A673 (cell line): Measurements from ENCODE around the gene CRY2. TPM values are rescaled to one million over a fixed set of nuclear protein-coding genes. Genes with fewer than 3 reads are reported as not detected.

ENCODE experiments used
- BruUV-seq: library from RNA; stranded (reverse); fragments of 400-500 nt; replicated peaks from 2 replicates; lab custom pipeline; 2021; lab: Mats Ljungman, UMichigan
- CTCF ChIA-PET: fragments of 300-600 bp; sonication (Branson Sonifier 250); formaldehyde crosslinking; loops from one replicate; lab custom pipeline; 2022; ENCODE audit warnings: antibody characterized with exemption; lab: Charles Lee
- POLR2A ChIA-PET: fragments of 300-600 bp; sonication (Branson Sonifier 250); formaldehyde crosslinking; loops from one replicate; lab custom pipeline; 2022; ENCODE audit warnings: antibody characterized with exemption; ENCODE audit not compliant: low non-redundant PET; lab: Charles Lee
- DNase-seq: peaks from one replicate; pipeline ENCODE4 v3.0.0-alpha.2; 2015; ENCODE audit warnings: low spot score
- H3K27ac ChIP-seq: fragments of 200-600 bp; sonication (generic); 2 replicates; pipeline ENCODE4 v1.5.1; 2016; ENCODE audit warnings: mixed run types, low read depth, mild to moderate bottlenecking, mixed read lengths, antibody characterized with exemption, low read length; ENCODE audit not compliant: poor library complexity, severe bottlenecking
- H3K27me3 ChIP-seq: fragments of 200-600 bp; sonication (generic); replicated peaks from 2 replicates; pipeline ENCODE4 v1.6.1; 2017; ENCODE audit warnings: mixed run types, low read depth, mild to moderate bottlenecking, mixed read lengths, antibody characterized with exemption, low read length; ENCODE audit not compliant: insufficient read depth, poor library complexity
- H3K36me3 ChIP-seq: fragments of 200-600 bp; sonication (generic); 2 replicates; pipeline ENCODE4 v1.6.1; 2016; ENCODE audit warnings: mixed run types, mild to moderate bottlenecking, mixed read lengths, antibody characterized with exemption, low read length; ENCODE audit not compliant: insufficient read depth, poor library complexity, severe bottlenecking
- H3K4me1 ChIP-seq: fragments of 200-600 bp; sonication (generic); 2 replicates; pipeline ENCODE4 v1.6.1; 2017; ENCODE audit warnings: mixed run types, mild to moderate bottlenecking, mixed read lengths, antibody characterized with exemption, low read length; ENCODE audit not compliant: insufficient read depth, poor library complexity, severe bottlenecking
- H3K4me3 ChIP-seq: fragments of 200-600 bp; sonication (generic); 2 replicates; pipeline ENCODE4 v1.5.1; 2016; ENCODE audit warnings: low read depth, mixed run types, mild to moderate bottlenecking, mixed read lengths, low read length; ENCODE audit not compliant: poor library complexity, severe bottlenecking
- H3K9me3 ChIP-seq: fragments of 200-600 bp; sonication (generic); 2 replicates; pipeline ENCODE4 v1.6.1; 2016; ENCODE audit warnings: mixed run types, low read depth, mild to moderate bottlenecking, mixed read lengths, antibody characterized with exemption, low read length; ENCODE audit not compliant: poor library complexity, severe bottlenecking
- EZH2 ChIP-seq: fragments of 200-600 bp; sonication (generic); IDR thresholded peaks from 2 replicates; pipeline ENCODE4 v1.6.1; 2017; ENCODE audit warnings: borderline replicate concordance, low read depth, mild to moderate bottlenecking, mixed read lengths, antibody characterized with exemption, low read length; ENCODE audit not compliant: poor library complexity, severe bottlenecking
- intact Hi-C: fragments of 100-400 bp; cut with micrococcal nuclease; formaldehyde crosslinking; loops from one replicate; pipeline ENCODE4 v1.10.0; 2022; ENCODE audit not compliant: unreplicated experiment
- total RNA-seq: library from RNA; stranded (reverse); gene quantifications from 2 replicates; pipeline ENCODE4 v1.2.3, GENCODE V29; 2021
- TF ChIP-seq, protein P1 (sequence below): fragments of 300-800, 200-600 bp; sonication (generic); conservative IDR thresholded peaks from 2 replicates; pipeline ENCODE4 v1.5.1; 2017; ENCODE audit warnings: low read depth, mild to moderate bottlenecking, antibody characterized with exemption, low read length, moderate library complexity, mixed read lengths

CRY2 gene
- total RNA-seq, 1 experiment from 2014 or later, result 46.4 TPM

DNA sequence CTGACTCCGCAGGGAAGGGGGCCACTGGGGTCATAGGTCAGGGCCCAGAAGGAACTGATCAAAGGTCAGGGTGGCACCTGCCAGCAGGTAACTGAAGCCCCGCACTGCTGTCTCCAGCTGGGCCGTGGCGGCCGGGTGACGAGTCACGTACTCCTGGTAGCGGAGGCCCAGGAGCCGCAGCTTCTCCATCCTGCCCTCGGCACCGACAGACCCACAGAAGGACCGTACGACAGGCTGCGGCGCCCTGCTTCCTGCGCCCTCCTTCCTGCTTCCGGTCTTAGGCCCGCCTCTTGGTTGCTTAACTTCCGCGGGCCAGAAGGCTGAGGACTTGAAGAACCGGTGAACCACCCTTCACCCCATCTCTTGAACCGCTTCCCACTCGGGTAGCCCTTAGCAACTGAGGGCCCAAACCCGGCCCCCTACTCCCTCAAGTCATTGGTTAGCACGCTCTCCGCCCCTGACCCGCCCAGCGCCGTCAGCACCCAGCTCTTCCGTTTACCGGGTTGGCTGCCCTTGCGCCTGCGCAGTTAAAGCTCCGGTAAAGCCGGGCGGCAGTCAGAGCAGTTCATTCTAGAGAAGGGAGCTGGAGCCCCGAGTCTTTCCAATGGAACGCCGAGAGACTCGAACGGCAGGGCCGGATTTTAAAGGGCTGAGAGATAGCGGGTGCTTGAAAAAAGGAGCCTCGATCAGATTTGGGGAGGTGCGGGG, 70.5 kb downstream of the CRY2 start, which contains the start of gene PEX16:
PEX16 (minus strand) TSS at position 255 of the 708 bp plus-strand sequence; CDS start at position 189, 66 bp downstream.
- Histone ChIP-seq H3K4me3 (peak within 1 kb of the TSS; percentile 71), H3K4me1 (peaks cover 9% of the 10 kb centered on the region), H3K9me3 (no peaks in the 10 kb centered on the region), H3K36me3 (peaks cover 20% of the 10 kb centered on the region), H3K27me3 (no peaks in the 10 kb centered on the region), H3K27ac (peak within 1 kb of the TSS; percentile 87)
- no peak for TF ChIP-seq EZH2
- ChIA-PET CTCF (interaction anchor here (1.0 to 1.1 kb wide), 2 partner anchors 45 to 89 kb away, joined by 4 to 5 read pairs; no protein-coding TSS in a partner anchor), POLR2A (interaction anchor here (0.6 to 0.8 kb wide), 3 partner anchors 325 to 1836 kb away, joined by 3 read pairs; no protein-coding TSS in a partner anchor)
- BruUV-seq, result no TSS peak
- peak; percentile 100 for DNase-seq
- intact Hi-C loops, result loop anchor here (2.0 to 5.0 kb wide), 4 partner anchors 37 to 205 kb away; partner anchors contain the start of genes CRY2 and PHF21A

DNA sequence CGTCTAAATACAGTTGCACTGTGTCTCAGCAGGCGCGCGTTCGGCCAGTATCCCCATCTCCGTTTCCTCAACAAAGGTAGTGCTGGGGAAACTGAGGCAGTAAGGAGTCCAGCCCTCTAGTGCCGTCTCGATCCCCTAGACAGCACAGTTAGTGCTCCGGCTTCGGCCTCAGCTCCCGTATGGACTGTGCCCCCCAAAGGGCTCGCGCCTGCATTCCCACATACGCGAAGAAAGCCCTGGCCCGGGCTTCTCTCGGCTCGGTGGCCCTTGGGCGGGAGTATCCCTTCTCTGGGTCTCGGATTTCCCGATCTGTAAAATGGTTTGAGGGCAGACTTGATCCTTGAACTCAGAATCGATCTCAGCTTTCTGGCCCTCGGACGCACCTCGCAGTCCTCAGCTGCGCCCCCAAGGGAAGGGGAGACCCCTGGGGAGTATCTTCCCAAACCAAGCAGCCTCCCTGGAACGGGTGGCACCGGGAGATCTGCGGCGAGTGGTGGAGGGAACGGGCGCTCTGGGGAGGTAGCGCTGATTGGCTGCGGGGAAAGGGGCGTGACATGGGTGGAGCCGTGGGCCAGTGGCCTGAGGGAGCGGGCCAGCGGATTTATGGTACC, 71.2 kb downstream of the CRY2 start:
- H3K4me1 ChIP-seq, result peaks cover 15% of the 10 kb centered on the region
- CTCF ChIA-PET, result interaction anchor here (0.6 to 1.1 kb wide), 3 partner anchors 46 to 382 kb away, joined by 4 to 5 read pairs (median 4); no protein-coding TSS in a partner anchor
- H3K27me3 ChIP-seq, result no peaks in the 10 kb centered on the region
- H3K4me3 ChIP-seq, result peak overlapping the region; percentile 71
- DNase-seq, result peak; percentile 95
- TF ChIP-seq EZH2, result no peak
- TF ChIP-seq, protein P1, sequence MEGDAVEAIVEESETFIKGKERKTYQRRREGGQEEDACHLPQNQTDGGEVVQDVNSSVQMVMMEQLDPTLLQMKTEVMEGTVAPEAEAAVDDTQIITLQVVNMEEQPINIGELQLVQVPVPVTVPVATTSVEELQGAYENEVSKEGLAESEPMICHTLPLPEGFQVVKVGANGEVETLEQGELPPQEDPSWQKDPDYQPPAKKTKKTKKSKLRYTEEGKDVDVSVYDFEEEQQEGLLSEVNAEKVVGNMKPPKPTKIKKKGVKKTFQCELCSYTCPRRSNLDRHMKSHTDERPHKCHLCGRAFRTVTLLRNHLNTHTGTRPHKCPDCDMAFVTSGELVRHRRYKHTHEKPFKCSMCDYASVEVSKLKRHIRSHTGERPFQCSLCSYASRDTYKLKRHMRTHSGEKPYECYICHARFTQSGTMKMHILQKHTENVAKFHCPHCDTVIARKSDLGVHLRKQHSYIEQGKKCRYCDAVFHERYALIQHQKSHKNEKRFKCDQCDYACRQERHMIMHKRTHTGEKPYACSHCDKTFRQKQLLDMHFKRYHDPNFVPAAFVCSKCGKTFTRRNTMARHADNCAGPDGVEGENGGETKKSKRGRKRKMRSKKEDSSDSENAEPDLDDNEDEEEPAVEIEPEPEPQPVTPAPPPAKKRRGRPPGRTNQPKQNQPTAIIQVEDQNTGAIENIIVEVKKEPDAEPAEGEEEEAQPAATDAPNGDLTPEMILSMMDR, result no peak
- TSS peak; percentile 59 for BruUV-seq
- H3K27ac ChIP-seq, result peak overlapping the region; percentile 87
- H3K9me3 ChIP-seq, result no peaks in the 10 kb centered on the region
- H3K36me3 ChIP-seq, result peaks cover 15% of the 10 kb centered on the region
- intact Hi-C loops, result loop anchor here (2.0 to 5.0 kb wide), 3 partner anchors 38 to 204 kb away; partner anchors contain the start of genes CRY2 and PHF21A
- POLR2A ChIA-PET, result interaction anchor here (0.7 kb wide), 1 partner anchor 1837 kb away, joined by 3 read pairs; no protein-coding TSS in a partner anchor

DNA sequence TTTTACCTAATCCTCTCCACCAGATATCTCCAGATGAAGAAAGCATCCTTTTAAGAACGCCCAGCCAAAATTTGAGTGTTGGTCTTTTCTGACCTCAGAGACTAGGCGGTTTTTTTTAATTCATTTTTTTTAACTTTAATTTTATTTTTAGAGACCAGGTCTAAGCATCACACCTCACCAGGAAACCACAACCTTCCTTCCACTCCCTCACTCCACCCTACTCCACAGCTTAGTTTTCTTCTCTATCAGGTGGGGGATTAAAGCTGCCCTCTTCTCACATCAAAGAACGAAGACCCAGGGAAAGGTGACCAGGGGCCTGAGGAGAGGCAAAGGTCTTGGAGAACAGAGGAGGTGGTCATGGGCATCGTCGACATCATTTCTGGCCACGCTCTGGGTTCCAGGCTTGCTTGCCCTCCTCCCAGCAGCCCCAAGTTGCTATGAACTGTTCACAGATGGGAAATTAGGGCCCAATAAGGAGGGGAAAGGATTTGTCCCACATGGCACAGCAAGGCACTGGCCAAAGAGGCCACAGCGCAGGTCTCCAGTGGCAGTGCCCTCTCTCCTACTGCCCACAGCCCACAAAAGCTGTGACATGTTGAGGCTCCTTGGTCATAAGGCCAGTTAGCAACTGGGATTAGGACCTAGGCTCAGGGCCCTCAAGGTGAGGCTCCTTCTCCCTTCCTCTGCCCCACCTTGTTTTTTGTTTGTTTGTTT, 71.8 kb downstream of the CRY2 start:
- no peaks in the 10 kb centered on the region for H3K27me3 ChIP-seq
- no peaks in the 10 kb centered on the region for H3K9me3 ChIP-seq
- BruUV-seq, result no TSS peak
- H3K27ac ChIP-seq, result no peak overlapping the region
- peaks cover 9% of the 10 kb centered on the region for H3K36me3 ChIP-seq
- ChIA-PET POLR2A (no interaction called here), CTCF (interaction anchor here (0.6 kb wide), 1 partner anchor 382 kb away, joined by 4 read pairs; no protein-coding TSS in a partner anchor)
- intact Hi-C loops, result loop anchor here (2.0 to 5.0 kb wide), 3 partner anchors 38 to 203 kb away; partner anchors contain the start of genes CRY2 and PHF21A
- TF ChIP-seq, protein P1, result no peak
- no peak for TF ChIP-seq EZH2
- H3K4me3 ChIP-seq, result peak overlapping the region; percentile 71
- no peak for DNase-seq
- H3K4me1 ChIP-seq, result peaks cover 15% of the 10 kb centered on the region
